ENCODE measurements around the gene FRY. TPM values are rescaled to one million over a fixed set of nuclear protein-coding genes. Genes with fewer than 3 reads are reported as not detected.

Gene FRY
- total RNA-seq, 1 donor from 2014 or later, result 83.6 TPM

DNA sequence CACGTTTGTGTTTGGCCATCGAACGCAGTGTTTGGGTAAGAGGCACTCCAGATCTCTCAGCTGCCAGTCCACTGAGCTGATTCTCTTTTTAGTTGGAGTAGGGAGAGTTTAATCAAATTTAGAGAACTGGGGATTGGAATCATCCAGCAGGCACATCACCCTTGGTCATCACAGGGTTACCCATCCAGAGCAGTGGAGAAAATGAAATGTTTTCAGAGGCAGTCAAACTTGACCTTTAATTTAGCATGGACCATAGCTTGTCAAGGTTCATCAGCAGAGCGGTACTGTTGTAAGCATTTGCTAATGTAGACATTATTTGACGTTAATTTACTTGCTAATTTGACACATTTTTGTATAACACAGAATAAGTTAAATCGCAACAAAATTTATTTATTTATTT, 18.4 kb upstream of the FRY start:
- Mint-ChIP-seq H3K9me3 (ENCODE audit: unreplicated experiment) (peaks cover 5% of the 10 kb centered on the region), H3K27ac (ENCODE audit: unreplicated experiment) (peak overlapping the region; percentile 24), H3K4me3 (ENCODE audit: unreplicated experiment) (no peak overlapping the region), H3K27me3 (ENCODE audit: unreplicated experiment) (no peaks in the 10 kb centered on the region), H3K36me3 (ENCODE audit: unreplicated experiment) (no peaks in the 10 kb centered on the region), H3K4me1 (ENCODE audit: low read depth, unreplicated experiment) (peaks cover 22% of the 10 kb centered on the region)
- TF ChIP-seq, protein P1, sequence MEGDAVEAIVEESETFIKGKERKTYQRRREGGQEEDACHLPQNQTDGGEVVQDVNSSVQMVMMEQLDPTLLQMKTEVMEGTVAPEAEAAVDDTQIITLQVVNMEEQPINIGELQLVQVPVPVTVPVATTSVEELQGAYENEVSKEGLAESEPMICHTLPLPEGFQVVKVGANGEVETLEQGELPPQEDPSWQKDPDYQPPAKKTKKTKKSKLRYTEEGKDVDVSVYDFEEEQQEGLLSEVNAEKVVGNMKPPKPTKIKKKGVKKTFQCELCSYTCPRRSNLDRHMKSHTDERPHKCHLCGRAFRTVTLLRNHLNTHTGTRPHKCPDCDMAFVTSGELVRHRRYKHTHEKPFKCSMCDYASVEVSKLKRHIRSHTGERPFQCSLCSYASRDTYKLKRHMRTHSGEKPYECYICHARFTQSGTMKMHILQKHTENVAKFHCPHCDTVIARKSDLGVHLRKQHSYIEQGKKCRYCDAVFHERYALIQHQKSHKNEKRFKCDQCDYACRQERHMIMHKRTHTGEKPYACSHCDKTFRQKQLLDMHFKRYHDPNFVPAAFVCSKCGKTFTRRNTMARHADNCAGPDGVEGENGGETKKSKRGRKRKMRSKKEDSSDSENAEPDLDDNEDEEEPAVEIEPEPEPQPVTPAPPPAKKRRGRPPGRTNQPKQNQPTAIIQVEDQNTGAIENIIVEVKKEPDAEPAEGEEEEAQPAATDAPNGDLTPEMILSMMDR (IDR thresholded peaks at IDR 0.05; ENCODE audit: partially characterized antibody, unreplicated experiment), result no peak
- no peak for DNase-seq

DNA sequence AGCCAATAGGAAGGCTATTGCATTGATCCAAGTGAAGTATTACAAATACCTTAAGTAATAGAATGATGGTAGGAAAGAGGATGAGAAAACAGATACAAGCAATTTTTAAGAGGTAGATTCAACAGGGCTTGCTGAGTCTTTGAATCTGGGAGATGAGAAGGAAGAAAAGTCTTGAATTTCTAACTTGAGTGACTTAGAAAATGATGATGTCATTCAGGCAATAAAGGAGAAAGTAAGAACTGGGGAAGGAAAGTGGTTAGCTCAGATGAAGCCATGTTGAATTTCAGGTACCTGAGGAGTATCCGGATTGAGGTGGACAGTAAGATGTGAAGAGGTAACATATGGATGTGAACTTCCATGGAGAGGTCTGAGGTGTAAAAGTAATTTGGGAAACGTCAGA, 15.5 kb upstream of the FRY start:
- H3K36me3 Mint-ChIP-seq (ENCODE audit: unreplicated experiment), result no peaks in the 10 kb centered on the region
- peaks cover 16% of the 10 kb centered on the region for H3K4me1 Mint-ChIP-seq (ENCODE audit: low read depth, unreplicated experiment)
- TF ChIP-seq, protein P1 (IDR thresholded peaks at IDR 0.05; ENCODE audit: partially characterized antibody, unreplicated experiment), result no peak
- H3K9me3 Mint-ChIP-seq (ENCODE audit: unreplicated experiment), result peaks cover 4% of the 10 kb centered on the region
- no peak overlapping the region for H3K4me3 Mint-ChIP-seq (ENCODE audit: unreplicated experiment)
- no peak for DNase-seq
- no peak overlapping the region for H3K27ac Mint-ChIP-seq (ENCODE audit: unreplicated experiment)
- H3K27me3 Mint-ChIP-seq (ENCODE audit: unreplicated experiment), result no peaks in the 10 kb centered on the region

DNA sequence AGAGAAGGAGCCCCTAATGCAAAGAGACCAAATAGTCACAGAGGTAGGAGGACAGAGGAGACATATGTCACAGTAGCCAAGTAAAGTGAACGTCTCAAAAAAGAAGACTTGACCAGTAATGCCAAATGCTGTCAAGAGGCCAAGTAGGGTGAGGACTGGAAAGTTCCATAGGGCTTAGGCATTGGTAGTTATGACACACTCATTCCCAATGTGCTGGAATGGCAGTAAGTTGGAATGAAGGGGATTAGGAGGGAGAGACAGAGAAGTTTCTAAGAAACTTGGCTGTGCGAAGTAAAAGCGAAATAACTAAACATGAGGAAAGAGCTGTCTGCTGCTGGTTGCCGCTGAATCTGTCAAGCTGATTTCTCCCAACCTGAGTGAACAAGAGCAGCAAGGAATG, 14.9 kb upstream of the FRY start:
- Mint-ChIP-seq H3K27ac (ENCODE audit: unreplicated experiment) (no peak overlapping the region), H3K27me3 (ENCODE audit: unreplicated experiment) (no peaks in the 10 kb centered on the region), H3K4me1 (ENCODE audit: low read depth, unreplicated experiment) (peaks cover 13% of the 10 kb centered on the region), H3K9me3 (ENCODE audit: unreplicated experiment) (peaks cover 1% of the 10 kb centered on the region), H3K4me3 (ENCODE audit: unreplicated experiment) (no peak overlapping the region), H3K36me3 (ENCODE audit: unreplicated experiment) (no peaks in the 10 kb centered on the region)
- TF ChIP-seq, protein P1 (IDR thresholded peaks at IDR 0.05; ENCODE audit: partially characterized antibody, unreplicated experiment), result no peak
- DNase-seq, result no peak

DNA sequence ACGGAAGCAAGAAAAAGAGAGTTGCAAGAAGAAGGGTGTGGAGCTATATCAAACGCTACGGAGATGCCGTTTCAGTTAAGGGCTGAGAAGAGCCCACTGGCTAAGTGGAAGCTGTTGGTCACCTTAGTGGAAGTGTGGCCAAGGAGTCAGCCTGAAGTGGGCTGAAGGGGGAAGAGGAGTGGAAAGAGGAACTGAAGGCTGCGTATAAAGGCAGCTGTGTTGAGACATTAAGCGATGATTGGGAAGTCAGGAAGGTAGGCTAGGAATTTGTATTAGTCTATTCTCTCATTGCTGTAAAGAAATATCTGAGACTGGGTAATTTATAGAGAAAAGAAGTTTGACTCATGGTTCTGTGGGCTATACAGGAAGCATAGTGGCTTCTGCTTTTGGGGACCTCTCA, 14.1 kb upstream of the FRY start:
- H3K36me3 Mint-ChIP-seq (ENCODE audit: unreplicated experiment), result no peaks in the 10 kb centered on the region
- no peak overlapping the region for H3K4me3 Mint-ChIP-seq (ENCODE audit: unreplicated experiment)
- H3K27me3 Mint-ChIP-seq (ENCODE audit: unreplicated experiment), result no peaks in the 10 kb centered on the region
- DNase-seq, result no peak
- no peak overlapping the region for H3K27ac Mint-ChIP-seq (ENCODE audit: unreplicated experiment)
- H3K4me1 Mint-ChIP-seq (ENCODE audit: low read depth, unreplicated experiment), result peaks cover 16% of the 10 kb centered on the region
- TF ChIP-seq, protein P1 (IDR thresholded peaks at IDR 0.05; ENCODE audit: partially characterized antibody, unreplicated experiment), result no peak
- H3K9me3 Mint-ChIP-seq (ENCODE audit: unreplicated experiment), result peaks cover 1% of the 10 kb centered on the region

DNA sequence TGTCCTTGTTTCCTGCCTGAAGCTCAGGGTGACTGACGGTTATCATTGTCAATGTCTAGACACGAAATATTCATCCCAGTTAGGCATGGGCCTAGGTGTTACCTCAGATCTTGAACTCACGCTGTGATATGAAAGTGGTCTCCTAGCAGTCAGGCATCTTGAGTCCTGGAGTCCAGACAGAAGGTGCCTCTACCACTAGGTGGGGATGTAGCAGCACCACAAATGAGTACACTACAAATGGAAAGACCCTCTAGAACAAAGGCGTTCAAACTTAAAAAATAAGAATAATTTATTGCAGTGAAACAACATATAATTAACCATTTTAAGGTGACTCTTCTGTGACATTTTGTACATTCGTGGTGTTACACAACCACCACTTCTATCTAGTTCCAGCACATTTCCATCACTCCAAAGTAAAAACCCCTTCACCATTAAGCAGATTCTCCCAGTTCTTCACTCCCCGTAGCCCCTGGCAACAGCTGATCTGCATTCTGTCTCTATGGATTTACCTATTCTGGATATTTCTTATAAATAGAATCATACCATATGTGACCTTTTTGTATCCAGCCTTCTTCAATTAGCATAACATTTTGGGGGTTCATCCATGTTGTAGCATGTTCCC, 11.9 kb upstream of the FRY start:
- no peaks in the 10 kb centered on the region for H3K36me3 Mint-ChIP-seq (ENCODE audit: unreplicated experiment)
- TF ChIP-seq, protein P1 (IDR thresholded peaks at IDR 0.05; ENCODE audit: partially characterized antibody, unreplicated experiment), result peak; percentile 69
- DNase-seq, result peak; percentile 47
- H3K9me3 Mint-ChIP-seq (ENCODE audit: unreplicated experiment), result peaks cover 1% of the 10 kb centered on the region
- H3K27me3 Mint-ChIP-seq (ENCODE audit: unreplicated experiment), result no peaks in the 10 kb centered on the region
- peak overlapping the region; percentile 52 for H3K27ac Mint-ChIP-seq (ENCODE audit: unreplicated experiment)
- H3K4me3 Mint-ChIP-seq (ENCODE audit: unreplicated experiment), result no peak overlapping the region
- H3K4me1 Mint-ChIP-seq (ENCODE audit: low read depth, unreplicated experiment), result peaks cover 18% of the 10 kb centered on the region
